Measurements from ENCODE around the gene FAM229A.

FAM229A gene

GRCh38 chr1:32349211-32349708 lies 13.0 kb downstream of the FAM229A start:
- no peak for DNase-seq (ENCODE audit: low spot score)

GRCh38 chr1:32346532-32347157 lies 15.6 kb downstream of the FAM229A start:
- DNase-seq (ENCODE audit: low spot score), result no peak

- DNase-seq (ENCODE audit: low spot score), result no peak
These were observed 16.9 kb downstream of the FAM229A start for GRCh38 chr1:32345289-32345827.

- no peak for DNase-seq (ENCODE audit: low spot score)
These were observed 19.6 kb downstream of the FAM229A start for GRCh38 chr1:32342704-32343103.

- DNase-seq (ENCODE audit: low spot score), result no peak
These were observed 20.3 kb downstream of the FAM229A start for GRCh38 chr1:32341971-32342370.

- DNase-seq (ENCODE audit: low spot score), result no peak
These were observed 21.0 kb downstream of the FAM229A start for GRCh38 chr1:32341186-32341757.

- DNase-seq (ENCODE audit: low spot score), result no peak
These were observed 22.8 kb downstream of the FAM229A start for GRCh38 chr1:32339363-32339978.

GRCh38 chr1:32338637-32339145 lies 23.6 kb downstream of the FAM229A start:
- DNase-seq (ENCODE audit: low spot score), result no peak

- no peak for DNase-seq (ENCODE audit: low spot score)
These were observed 24.2 kb downstream of the FAM229A start for GRCh38 chr1:32337855-32338636.

GRCh38 chr1:32336963-32337675 lies 25.2 kb downstream of the FAM229A start:
- no peak for DNase-seq (ENCODE audit: low spot score)

- DNase-seq (ENCODE audit: low spot score), result no peak
These were observed 25.7 kb downstream of the FAM229A start for GRCh38 chr1:32336591-32336932.

- DNase-seq (ENCODE audit: low spot score), result peak; percentile 75
These were observed 26.3 kb downstream of the FAM229A start, which contains the start of gene MARCKSL1 for GRCh38 chr1:32335790-32336590. TSS of gene MARCKSL1 (minus strand) at chr1:32336233. CDS start at chr1:32336033, 200 bp downstream.

GRCh38 chr1:32335535-32335789 lies 26.8 kb downstream of the FAM229A start:
- no peak for DNase-seq (ENCODE audit: low spot score)

- no peak for DNase-seq (ENCODE audit: low spot score)
These were observed 27.3 kb downstream of the FAM229A start for GRCh38 chr1:32334864-32335534.

- peak; percentile 60 for DNase-seq (ENCODE audit: low spot score)
These were observed 27.9 kb downstream of the FAM229A start for GRCh38 chr1:32334274-32334861.

GRCh38 chr1:32333251-32333963 lies 28.9 kb downstream of the FAM229A start:
- DNase-seq (ENCODE audit: low spot score), result no peak

GRCh38 chr1:32332290-32333079 lies 29.8 kb downstream of the FAM229A start:
- DNase-seq (ENCODE audit: low spot score), result no peak

- no peak for DNase-seq (ENCODE audit: low spot score)
These were observed 30.7 kb downstream of the FAM229A start for GRCh38 chr1:32331549-32331948.

Data from cerebellar cortex (tissue), 1 donor.